OCI-LY3 (cell line): ENCODE measurements around the gene LSR.

Source experiments
- H2AFZ ChIP-seq: fragments of 200-600, 300-600 bp; shearing (Covaris generic); 2 replicates; pipeline ENCODE4 v1.6.0; 2014; ENCODE audit warnings: antibody characterized with exemption, low read depth, low read length
- H3K27ac ChIP-seq: fragments of 200-600, 300-600 bp; sonication (generic); 2 replicates; pipeline ENCODE4 v1.5.1; 2014; ENCODE audit warnings: mild to moderate bottlenecking, low read length, moderate library complexity, mixed read lengths
- H3K27me3 ChIP-seq: fragments of 200-600, 300-600 bp; sonication (generic); 2 replicates; pipeline ENCODE4 v1.6.1; 2014; ENCODE audit warnings: low read depth, low read length, mixed read lengths
- H3K36me3 ChIP-seq: fragments of 200-600, 300-600 bp; sonication (generic); replicated peaks from 2 replicates; pipeline ENCODE3; 2014; ENCODE audit warnings: low read depth, low read length, mixed read lengths
- H3K4me1 ChIP-seq: fragments of 300-600, 200-600 bp; sonication (generic); 2 replicates; pipeline ENCODE4 v1.6.1; 2014; ENCODE audit warnings: low read length, mixed read lengths
- H3K4me2 ChIP-seq: fragments of 200-600, 300-600 bp; sonication (generic); 2 replicates; pipeline ENCODE4 v1.6.1; 2014; ENCODE audit warnings: low read length, mixed read lengths
- H3K4me3 ChIP-seq: fragments of 300-600, 200-600 bp; sonication (generic); 2 replicates; pipeline ENCODE4 v1.5.1; 2014; ENCODE audit warnings: antibody characterized with exemption, mild to moderate bottlenecking, low read length, moderate library complexity
- H3K79me2 ChIP-seq: fragments of 300-600, 200-600 bp; shearing (Covaris generic); 2 replicates; pipeline ENCODE4 v1.6.1; 2014; ENCODE audit warnings: mild to moderate bottlenecking, low read length, mixed read lengths
- H3K9ac ChIP-seq: fragments of 300-600, 200-600 bp; shearing (Covaris generic); 2 replicates; pipeline ENCODE4 v1.6.0; 2014; ENCODE audit warnings: mild to moderate bottlenecking, low read length, moderate library complexity
- H3K9me3 ChIP-seq: fragments of 200-600, 300-600 bp; shearing (Covaris generic); 2 replicates; pipeline ENCODE4 v1.6.1; 2014; ENCODE audit warnings: low read length, mixed read lengths; ENCODE audit not compliant: insufficient read depth
- H4K20me1 ChIP-seq: fragments of 200-600, 300-600 bp; sonication (generic); 2 replicates; pipeline ENCODE4 v1.6.1; 2016; ENCODE audit warnings: low read length, mixed read lengths; ENCODE audit not compliant: insufficient read depth
- EZH2phosphoT487 ChIP-seq: fragments of 200-600 bp; shearing (Covaris generic); IDR thresholded peaks from 2 replicates; pipeline ENCODE4 v1.6.1; 2018; ENCODE audit warnings: antibody characterized with exemption, mixed run types, low read depth
- TF ChIP-seq, protein P1 (sequence below): fragments of 200-600, 300-600 bp; sonication (generic); IDR thresholded peaks from 2 replicates; pipeline ENCODE4 v1.5.1; 2014; ENCODE audit warnings: antibody characterized with exemption, low read length, low read depth

LSR gene

GRCh38 chr19:35291916-35292315 is 43.1 kb downstream of the LSR start, which contains the start of gene MAG:
Gene MAG, plus strand, starts transcription at chr19:35292161. Its CDS starts 3,248 bp downstream, at chr19:35295409.
- H3K4me1 ChIP-seq, result 0 out of 2 replicates have a peak, but pooled peaks cover 4% of the 10 kb centered on the region
- no peak within 1 kb of the TSS for H3K27ac ChIP-seq
- no peak for TF ChIP-seq EZH2phosphoT487
- TF ChIP-seq, protein P1, sequence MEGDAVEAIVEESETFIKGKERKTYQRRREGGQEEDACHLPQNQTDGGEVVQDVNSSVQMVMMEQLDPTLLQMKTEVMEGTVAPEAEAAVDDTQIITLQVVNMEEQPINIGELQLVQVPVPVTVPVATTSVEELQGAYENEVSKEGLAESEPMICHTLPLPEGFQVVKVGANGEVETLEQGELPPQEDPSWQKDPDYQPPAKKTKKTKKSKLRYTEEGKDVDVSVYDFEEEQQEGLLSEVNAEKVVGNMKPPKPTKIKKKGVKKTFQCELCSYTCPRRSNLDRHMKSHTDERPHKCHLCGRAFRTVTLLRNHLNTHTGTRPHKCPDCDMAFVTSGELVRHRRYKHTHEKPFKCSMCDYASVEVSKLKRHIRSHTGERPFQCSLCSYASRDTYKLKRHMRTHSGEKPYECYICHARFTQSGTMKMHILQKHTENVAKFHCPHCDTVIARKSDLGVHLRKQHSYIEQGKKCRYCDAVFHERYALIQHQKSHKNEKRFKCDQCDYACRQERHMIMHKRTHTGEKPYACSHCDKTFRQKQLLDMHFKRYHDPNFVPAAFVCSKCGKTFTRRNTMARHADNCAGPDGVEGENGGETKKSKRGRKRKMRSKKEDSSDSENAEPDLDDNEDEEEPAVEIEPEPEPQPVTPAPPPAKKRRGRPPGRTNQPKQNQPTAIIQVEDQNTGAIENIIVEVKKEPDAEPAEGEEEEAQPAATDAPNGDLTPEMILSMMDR, result no peak

DNA sequence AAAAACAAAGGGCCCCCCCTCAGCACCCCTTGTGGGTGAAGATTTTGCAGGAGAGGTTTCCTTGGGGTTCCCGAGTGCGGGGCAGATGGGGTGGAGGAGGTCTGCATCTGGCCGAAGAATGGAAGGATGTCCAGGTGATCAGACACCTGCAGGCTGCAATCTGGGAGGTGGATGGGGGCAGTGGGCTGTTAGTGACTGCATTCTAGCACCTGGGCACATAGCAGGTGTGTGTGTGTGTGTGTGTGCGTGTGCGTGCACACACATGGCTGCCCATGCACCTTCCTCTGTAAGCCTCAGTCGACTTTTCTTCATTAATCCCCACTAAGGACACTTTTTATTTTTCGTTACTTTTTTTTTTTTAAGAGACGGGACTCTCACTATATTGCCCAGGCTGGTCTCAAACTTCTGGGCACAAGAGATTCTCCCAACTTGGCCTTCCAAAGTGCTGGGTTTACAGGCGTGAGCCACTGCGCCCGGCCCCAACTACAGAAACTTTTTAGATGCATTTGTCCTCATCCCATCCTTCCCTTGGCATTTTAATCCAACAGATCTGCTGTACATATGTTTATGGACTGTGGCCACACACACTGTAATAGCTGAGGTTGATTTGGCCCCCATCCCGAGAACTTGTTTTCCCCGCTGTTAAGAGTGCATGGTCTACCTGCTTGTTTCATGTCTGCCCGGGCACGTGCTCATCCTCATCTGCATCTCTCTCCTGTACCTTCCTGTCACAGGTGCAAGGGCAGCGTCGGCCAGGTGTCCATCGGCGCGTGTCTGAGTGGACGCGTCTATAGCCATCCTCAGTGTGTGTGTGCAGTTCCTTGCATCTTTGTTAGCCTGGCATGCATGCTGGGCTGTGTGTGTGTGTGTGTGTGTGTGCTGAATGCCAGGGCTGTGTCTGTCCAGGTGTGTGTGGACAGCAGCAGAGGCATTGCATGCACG is 43.9 kb downstream of the LSR start:
- Histone ChIP-seq H3K4me1 (0 out of 2 replicates have a peak, but pooled peaks cover 4% of the 10 kb centered on the region), H3K79me2 (no peaks in the 10 kb centered on the region), H3K9me3 (no peaks in the 10 kb centered on the region), H3K27me3 (peaks cover 41% of the 10 kb centered on the region), H2AFZ (no peak overlapping the region), H3K9ac (no peak overlapping the region), H3K4me3 (no peak overlapping the region), H3K36me3 (no peaks in the 10 kb centered on the region), H4K20me1 (no peaks in the 10 kb centered on the region), H3K4me2 (no peak overlapping the region), H3K27ac (no peak overlapping the region)
- TF ChIP-seq EZH2phosphoT487, result no peak
- TF ChIP-seq, protein P1, result no peak

More at GRCh38 chr19:35291916-35292315, 43.1 kb downstream of the LSR start, which contains the start of gene MAG:
- no peaks in the 10 kb centered on the region for H4K20me1 ChIP-seq
- H3K9ac ChIP-seq, result no peak within 1 kb of the TSS
- H3K79me2 ChIP-seq, result no peaks in the 10 kb centered on the region
- H3K27me3 ChIP-seq, result peaks cover 41% of the 10 kb centered on the region
- H3K4me3 ChIP-seq, result no peak within 1 kb of the TSS
- H3K9me3 ChIP-seq, result no peaks in the 10 kb centered on the region
- H3K4me2 ChIP-seq, result no peak within 1 kb of the TSS
- no peak within 1 kb of the TSS for H2AFZ ChIP-seq
- H3K36me3 ChIP-seq, result no peaks in the 10 kb centered on the region

DNA sequence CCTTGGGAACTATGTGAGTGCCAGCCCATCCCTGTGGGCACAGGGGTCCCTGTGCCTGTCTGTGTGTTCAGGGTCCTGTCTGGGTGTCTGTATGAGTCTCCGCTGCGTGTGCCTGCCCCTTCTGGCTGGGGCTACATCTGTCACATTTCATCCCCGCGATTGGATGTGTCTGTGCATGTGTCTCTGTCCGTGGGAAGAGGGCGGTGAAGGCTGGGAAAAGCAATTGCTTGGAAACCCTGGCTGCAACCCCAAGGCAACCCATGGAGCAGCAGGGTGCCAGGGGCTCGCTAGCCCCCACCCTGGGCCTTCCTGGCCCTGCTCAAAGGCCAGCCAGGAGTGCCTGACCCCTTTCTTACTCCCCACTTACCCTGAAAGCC is 44.5 kb downstream of the LSR start:
- 0 out of 2 replicates have a peak, but pooled peaks cover 4% of the 10 kb centered on the region for H3K4me1 ChIP-seq
- no peak overlapping the region for H2AFZ ChIP-seq
- no peak overlapping the region for H3K9ac ChIP-seq
- no peaks in the 10 kb centered on the region for H4K20me1 ChIP-seq
- no peak overlapping the region for H3K27ac ChIP-seq
- H3K79me2 ChIP-seq, result no peaks in the 10 kb centered on the region
- H3K9me3 ChIP-seq, result no peaks in the 10 kb centered on the region
- TF ChIP-seq, protein P1, result no peak
- TF ChIP-seq EZH2phosphoT487, result no peak
- H3K36me3 ChIP-seq, result no peaks in the 10 kb centered on the region
- H3K27me3 ChIP-seq, result peaks cover 41% of the 10 kb centered on the region
- H3K4me3 ChIP-seq, result no peak overlapping the region
- H3K4me2 ChIP-seq, result no peak overlapping the region

- H3K4me1 ChIP-seq, result 0 out of 2 replicates have a peak, but pooled peaks cover 4% of the 10 kb centered on the region
- H3K4me3 ChIP-seq, result no peak overlapping the region
- TF ChIP-seq, protein P1, result no peak
- no peak for TF ChIP-seq EZH2phosphoT487
- no peak overlapping the region for H3K9ac ChIP-seq
- no peak overlapping the region for H3K27ac ChIP-seq
- no peaks in the 10 kb centered on the region for H3K9me3 ChIP-seq
- H3K79me2 ChIP-seq, result no peaks in the 10 kb centered on the region
- H2AFZ ChIP-seq, result no peak overlapping the region
- peaks cover 41% of the 10 kb centered on the region for H3K27me3 ChIP-seq
- H3K36me3 ChIP-seq, result no peaks in the 10 kb centered on the region
- no peak overlapping the region for H3K4me2 ChIP-seq
- no peaks in the 10 kb centered on the region for H4K20me1 ChIP-seq
Observed at GRCh38 chr19:35293808-35294207, 45.0 kb downstream of the LSR start.
